Endothelial cell (in vitro differentiated cells): ENCODE results near the gene PPL. TPM values are rescaled to one million over a fixed set of nuclear protein-coding genes. Genes with fewer than 3 reads are reported as not detected.

Experiments used
- DNase-seq: peaks from one replicate; pipeline ENCODE4 v3.0.0; 2021; ENCODE audit warnings: low spot score
- H3K27ac Mint-ChIP-seq: one replicate; pipeline ENCODE4 v1.8.0; 2021; ENCODE audit warnings: mixed read lengths, inconsistent platforms; ENCODE audit not compliant: unreplicated experiment
- H3K27me3 Mint-ChIP-seq: one replicate; pipeline ENCODE4 v1.8.0; 2021; ENCODE audit warnings: mild to moderate bottlenecking, moderate library complexity, mixed read lengths, inconsistent platforms; ENCODE audit not compliant: unreplicated experiment
- H3K36me3 Mint-ChIP-seq: one replicate; pipeline ENCODE4 v1.8.0; 2021; ENCODE audit warnings: mild to moderate bottlenecking, low read depth, mixed read lengths, inconsistent platforms; ENCODE audit not compliant: unreplicated experiment
- H3K4me1 Mint-ChIP-seq: one replicate; pipeline ENCODE4 v1.8.0; 2021; ENCODE audit warnings: mild to moderate bottlenecking, mixed read lengths, inconsistent platforms; ENCODE audit not compliant: unreplicated experiment
- H3K4me3 Mint-ChIP-seq: one replicate; pipeline ENCODE4 v1.8.0; 2021; ENCODE audit warnings: mild to moderate bottlenecking, mixed read lengths, inconsistent platforms; ENCODE audit not compliant: unreplicated experiment
- H3K9me3 Mint-ChIP-seq: one replicate; pipeline ENCODE4 v1.8.0; 2021; ENCODE audit warnings: mixed read lengths, inconsistent platforms; ENCODE audit not compliant: unreplicated experiment
- CTCF ChIP-seq: fragments of 200-600 bp; sonication (generic); IDR thresholded peaks from one replicate; pipeline ENCODE4 v1.5.0; 2021; ENCODE audit warnings: antibody characterized with exemption; ENCODE audit not compliant: unreplicated experiment
- total RNA-seq: library from RNA; stranded (reverse); fragmentation: NEBNext Ultra II Directional; extraction: Animal tissue kit (Norgen Biotek cat#: 25700); gene quantifications from one replicate; pipeline ENCODE4 v1.2.1, GENCODE V29; 2021; ENCODE audit not compliant: unreplicated experiment

Gene PPL
- total RNA-seq, 1 donor from 2014 or later, result 1.1 TPM

- no peak overlapping the region for H3K27ac Mint-ChIP-seq
- DNase-seq, result no peak
- no peaks in the 10 kb centered on the region for H3K4me1 Mint-ChIP-seq
- TF ChIP-seq CTCF, result no peak
- no peaks in the 10 kb centered on the region for H3K9me3 Mint-ChIP-seq
- peaks cover 51% of the 10 kb centered on the region for H3K36me3 Mint-ChIP-seq
- peak overlapping the region; percentile 68 for H3K4me3 Mint-ChIP-seq
- H3K27me3 Mint-ChIP-seq, result peaks cover 5% of the 10 kb centered on the region
Measured at GRCh38 chr16:4874666-4875065, 62.3 kb downstream of the PPL start.

GRCh38 chr16:4873091-4873490 is 63.9 kb downstream of the PPL start:
- Mint-ChIP-seq H3K27ac (no peak overlapping the region), H3K36me3 (peaks cover 57% of the 10 kb centered on the region), H3K4me3 (peak overlapping the region; percentile 57), H3K27me3 (peaks cover 6% of the 10 kb centered on the region), H3K9me3 (no peaks in the 10 kb centered on the region), H3K4me1 (no peaks in the 10 kb centered on the region)
- TF ChIP-seq CTCF, result no peak
- no peak for DNase-seq

GRCh38 chr16:4871071-4871470 is 65.9 kb downstream of the PPL start:
- no peak for TF ChIP-seq CTCF
- Mint-ChIP-seq H3K27me3 (peaks cover 6% of the 10 kb centered on the region), H3K36me3 (peaks cover 61% of the 10 kb centered on the region), H3K27ac (no peak overlapping the region), H3K4me3 (no peak overlapping the region), H3K9me3 (no peaks in the 10 kb centered on the region), H3K4me1 (no peaks in the 10 kb centered on the region)
- no peak for DNase-seq

- no peak for TF ChIP-seq CTCF
- H3K9me3 Mint-ChIP-seq, result no peaks in the 10 kb centered on the region
- H3K27me3 Mint-ChIP-seq, result peaks cover 6% of the 10 kb centered on the region
- H3K4me3 Mint-ChIP-seq, result no peak overlapping the region
- no peak overlapping the region for H3K27ac Mint-ChIP-seq
- H3K36me3 Mint-ChIP-seq, result peaks cover 56% of the 10 kb centered on the region
- no peaks in the 10 kb centered on the region for H3K4me1 Mint-ChIP-seq
- DNase-seq, result no peak
Measured at GRCh38 chr16:4870138-4870671, 66.7 kb downstream of the PPL start.

- peaks cover 50% of the 10 kb centered on the region for H3K36me3 Mint-ChIP-seq
- H3K9me3 Mint-ChIP-seq, result no peaks in the 10 kb centered on the region
- no peak overlapping the region for H3K27ac Mint-ChIP-seq
Measured at GRCh38 chr16:4869147-4869805, 67.7 kb downstream of the PPL start.

More at GRCh38 chr16:4869147-4869805, 67.7 kb downstream of the PPL start:
- H3K4me1 Mint-ChIP-seq, result no peaks in the 10 kb centered on the region
- peaks cover 4% of the 10 kb centered on the region for H3K27me3 Mint-ChIP-seq
- no peak for DNase-seq
- no peak overlapping the region for H3K4me3 Mint-ChIP-seq
- no peak for TF ChIP-seq CTCF
